HEK293 (cell line): ENCODE measurements around the gene GPR160.

Experiments
- CTCF ChIA-PET: fragments of 350-600 bp; formaldehyde crosslinking; extraction: SDS; loops from one replicate; lab custom pipeline; 2021; ENCODE audit warnings: antibody characterized with exemption; lab: Yijun Ruan, JAX
- POLR2A ChIA-PET: fragments of 300-600 bp; formaldehyde crosslinking; extraction: SDS; loops from one replicate; lab custom pipeline; 2020; ENCODE audit warnings: antibody characterized with exemption, inconsistent platforms; lab: Yijun Ruan, JAX
- H3K27ac ChIP-seq: fragments of 200-500 bp; sonication (Bioruptor generic); 2 replicates; pipeline ENCODE4 v1.5.1; 2014; ENCODE audit warnings: low read depth, low read length, control low read depth, inconsistent platforms; ENCODE audit errors: extremely low read depth
- H3K36me3 ChIP-seq, 2 experiments: fragments of 200-500 bp in 1 of 2; sonication (Bioruptor generic) in 1 of 2; 1 replicate in 1 of 2; 2 replicates in 1 of 2; pipeline ENCODE4 v1.5.1; 2014 to 2017; ENCODE audit warnings: inconsistent platforms in 2 of 2, low read length in 2 of 2; ENCODE audit not compliant: control insufficient read depth in 2 of 2, insufficient read depth in 1 of 2
- H3K4me1 ChIP-seq: fragments of 200-500 bp; sonication (Bioruptor generic); 2 replicates; pipeline ENCODE4 v1.5.1; 2014; ENCODE audit warnings: mild to moderate bottlenecking, low read length, inconsistent platforms; ENCODE audit not compliant: control insufficient read depth, insufficient read depth
- H3K4me3 ChIP-seq: 2 replicates; pipeline ENCODE4 v1.5.1; 2011; ENCODE audit warnings: low read depth, mild to moderate bottlenecking, control low read depth, low read length, moderate library complexity
- H3K9me3 ChIP-seq: fragments of 200-500 bp; sonication (Bioruptor generic); 2 replicates; pipeline ENCODE4 v1.5.1; 2014; ENCODE audit warnings: low read depth, low read length, inconsistent platforms; ENCODE audit not compliant: control insufficient read depth, insufficient read depth
- KLF1 ChIP-seq: fragments of 450-650 bp; formaldehyde crosslinking; IDR thresholded peaks from 2 replicates; pipeline ENCODE4 v1.5.1; 2016; ENCODE audit warnings: missing biosample characterization, missing genetic modification characterization
- KLF10 ChIP-seq: fragments of 450-650 bp; IDR thresholded peaks from 2 replicates; pipeline ENCODE4 v1.5.1; 2018; ENCODE audit warnings: missing biosample characterization, mild to moderate bottlenecking, missing genetic modification characterization
- KLF7 ChIP-seq: fragments of 450-650 bp; formaldehyde crosslinking; IDR thresholded peaks from 2 replicates; pipeline ENCODE4 v1.5.1; 2016; ENCODE audit warnings: missing biosample characterization, missing genetic modification characterization, borderline replicate concordance
- KLF9 ChIP-seq: fragments of 450-650 bp; formaldehyde crosslinking; IDR thresholded peaks from 2 replicates; pipeline ENCODE4 v1.5.1; 2016; ENCODE audit warnings: missing biosample characterization, missing genetic modification characterization, low read depth
- PRDM6 ChIP-seq: fragments of 450-650 bp; formaldehyde crosslinking; IDR thresholded peaks from 2 replicates; pipeline ENCODE4 v1.5.1; 2017; ENCODE audit warnings: missing biosample characterization, missing genetic modification characterization
- RBAK ChIP-seq: fragments of 450-650 bp; formaldehyde crosslinking; IDR thresholded peaks from 2 replicates; pipeline ENCODE4 v1.5.1; 2016; ENCODE audit warnings: missing biosample characterization, missing genetic modification characterization
- ZBTB20 ChIP-seq: fragments of 450-650 bp; formaldehyde crosslinking; IDR thresholded peaks from 2 replicates; pipeline ENCODE4 v1.5.1; 2016; ENCODE audit warnings: missing biosample characterization, missing genetic modification characterization
- ZNF366 ChIP-seq: fragments of 450-650 bp; formaldehyde crosslinking; conservative IDR thresholded peaks from 2 replicates; pipeline ENCODE4 v1.5.1; 2016; ENCODE audit warnings: missing biosample characterization, missing genetic modification characterization
- ZNF560 ChIP-seq: fragments of 450-650 bp; formaldehyde crosslinking; IDR thresholded peaks from 2 replicates; pipeline ENCODE4 v1.5.1; 2017; ENCODE audit warnings: missing biosample characterization, missing genetic modification characterization, borderline replicate concordance
- ZXDB ChIP-seq: fragments of 450-650 bp; formaldehyde crosslinking; IDR thresholded peaks from 2 replicates; pipeline ENCODE4 v1.5.1; 2016; ENCODE audit warnings: missing biosample characterization, missing genetic modification characterization
- TF ChIP-seq, protein P1 (sequence below): fragments of 450-650 bp; formaldehyde crosslinking; conservative IDR thresholded peaks from 2 replicates; pipeline ENCODE4 v1.5.1; 2016; ENCODE audit warnings: low read depth, missing biosample characterization, missing genetic modification characterization

The GPR160 gene

GRCh38 chr3:170046269-170047132, 8.7 kb downstream of the GPR160 start (continued):
- TF ChIP-seq ZXDB (tag by site-specific recombination) (no peak), KLF1 (no peak), KLF9 (tag by site-specific recombination) (no peak), KLF10 (tag by site-specific recombination) (no peak), ZNF366 (no peak), ZBTB20 (tag by site-specific recombination) (no peak), KLF7 (no peak)
- TF ChIP-seq, protein P1, sequence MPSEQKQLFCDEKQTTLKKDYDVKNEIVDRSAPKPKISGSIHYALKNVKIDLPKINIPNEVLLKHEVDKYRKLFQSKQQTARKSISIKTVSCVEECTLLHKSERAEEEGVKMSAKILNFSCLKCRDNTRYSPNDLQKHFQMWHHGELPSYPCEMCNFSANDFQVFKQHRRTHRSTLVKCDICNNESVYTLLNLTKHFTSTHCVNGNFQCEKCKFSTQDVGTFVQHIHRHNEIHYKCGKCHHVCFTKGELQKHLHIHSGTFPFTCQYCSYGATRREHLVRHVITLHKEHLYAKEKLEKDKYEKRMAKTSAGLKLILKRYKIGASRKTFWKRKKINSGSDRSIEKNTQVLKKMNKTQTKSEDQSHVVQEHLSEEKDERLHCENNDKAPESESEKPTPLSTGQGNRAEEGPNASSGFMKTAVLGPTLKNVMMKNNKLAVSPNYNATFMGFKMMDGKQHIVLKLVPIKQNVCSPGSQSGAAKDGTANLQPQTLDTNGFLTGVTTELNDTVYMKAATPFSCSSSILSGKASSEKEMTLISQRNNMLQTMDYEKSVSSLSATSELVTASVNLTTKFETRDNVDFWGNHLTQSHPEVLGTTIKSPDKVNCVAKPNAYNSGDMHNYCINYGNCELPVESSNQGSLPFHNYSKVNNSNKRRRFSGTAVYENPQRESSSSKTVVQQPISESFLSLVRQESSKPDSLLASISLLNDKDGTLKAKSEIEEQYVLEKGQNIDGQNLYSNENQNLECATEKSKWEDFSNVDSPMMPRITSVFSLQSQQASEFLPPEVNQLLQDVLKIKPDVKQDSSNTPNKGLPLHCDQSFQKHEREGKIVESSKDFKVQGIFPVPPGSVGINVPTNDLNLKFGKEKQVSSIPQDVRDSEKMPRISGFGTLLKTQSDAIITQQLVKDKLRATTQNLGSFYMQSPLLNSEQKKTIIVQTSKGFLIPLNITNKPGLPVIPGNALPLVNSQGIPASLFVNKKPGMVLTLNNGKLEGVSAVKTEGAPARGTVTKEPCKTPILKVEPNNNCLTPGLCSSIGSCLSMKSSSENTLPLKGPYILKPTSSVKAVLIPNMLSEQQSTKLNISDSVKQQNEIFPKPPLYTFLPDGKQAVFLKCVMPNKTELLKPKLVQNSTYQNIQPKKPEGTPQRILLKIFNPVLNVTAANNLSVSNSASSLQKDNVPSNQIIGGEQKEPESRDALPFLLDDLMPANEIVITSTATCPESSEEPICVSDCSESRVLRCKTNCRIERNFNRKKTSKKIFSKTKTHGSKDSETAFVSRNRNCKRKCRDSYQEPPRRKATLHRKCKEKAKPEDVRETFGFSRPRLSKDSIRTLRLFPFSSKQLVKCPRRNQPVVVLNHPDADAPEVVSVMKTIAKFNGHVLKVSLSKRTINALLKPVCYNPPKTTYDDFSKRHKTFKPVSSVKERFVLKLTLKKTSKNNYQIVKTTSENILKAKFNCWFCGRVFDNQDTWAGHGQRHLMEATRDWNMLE (tag by site-specific recombination): no peak
- TF ChIP-seq, all 188 proteins: peak for 0

GRCh38 chr3:170047133-170047404, 9.3 kb downstream of the GPR160 start:
- no peak overlapping the region for H3K4me3 ChIP-seq
- TF ChIP-seq ZNF560 (tag by site-specific recombination): no peak
- CTCF ChIA-PET: no interaction called here
- H3K4me1 ChIP-seq: peaks cover 3% of the 10 kb centered on the region; the same call in 1 of the 2 replicates
- no peaks in the 10 kb centered on the region for H3K9me3 ChIP-seq
- no peaks in the 10 kb centered on the region for H3K36me3 ChIP-seq
- H3K27ac ChIP-seq: no peak overlapping the region
- POLR2A ChIA-PET: no interaction called here

GRCh38 chr3:170049146-170050000, 11.6 kb downstream of the GPR160 start:
- Histone ChIP-seq H3K27ac (no peak overlapping the region), H3K4me1 (peaks cover 3% of the 10 kb centered on the region; the same call in 1 of the 2 replicates), H3K4me3 (no peak overlapping the region), H3K36me3 (no peaks in the 10 kb centered on the region), H3K9me3 (no peaks in the 10 kb centered on the region)
- POLR2A ChIA-PET: interaction anchor here (0.7 kb wide), 1 partner anchor 29 kb away, joined by 3 read pairs; no protein-coding TSS in a partner anchor
- CTCF ChIA-PET: interaction anchor here (0.6 to 0.9 kb wide), 5 partner anchors 12 to 1423 kb away, joined by 3 to 4 read pairs (median 3); partner anchors contain the start of gene GPR160
- TF ChIP-seq RBAK (tag by site-specific recombination) (no peak), PRDM6 (peak; percentile 14; the same call in 1 of the 2 replicates)
